Measurements from ENCODE around the gene MEGF8. TPM values are rescaled to one million over a fixed set of nuclear protein-coding genes. Genes with fewer than 3 reads are reported as not detected.

MEGF8 gene
- total and polyA plus RNA-seq, 9 of the 15 experiments (the other 6 are each of a cell fraction or from before 2014, with no cell fraction given) = 0.28 to 13.1 (median 3.0) TPM

DNA sequence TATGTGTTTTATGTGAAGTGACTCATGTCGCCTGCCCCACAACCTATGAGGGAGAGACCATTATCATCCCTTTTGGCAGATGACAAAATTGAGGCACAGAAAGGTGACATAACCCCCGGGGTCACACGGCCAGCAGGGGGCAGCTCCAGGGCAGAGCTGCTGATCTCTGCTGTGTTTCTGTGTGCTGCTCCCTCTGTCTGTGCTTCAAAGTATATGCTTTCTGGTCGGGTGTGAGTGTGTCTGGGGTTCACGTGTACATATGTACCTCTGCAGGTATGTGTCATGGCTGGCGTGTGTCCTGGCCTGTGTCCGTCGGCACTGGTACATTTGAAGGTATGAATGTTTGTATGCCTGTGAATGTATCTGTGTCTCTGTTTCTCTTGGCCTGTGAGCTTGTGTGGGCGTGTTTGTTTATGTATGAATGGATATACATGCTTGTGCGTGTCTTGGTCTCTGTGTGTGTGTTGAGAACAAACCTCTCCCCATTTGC, 94.7 kb downstream of the MEGF8 start (continued):
- TF ChIP-seq, protein P1, sequence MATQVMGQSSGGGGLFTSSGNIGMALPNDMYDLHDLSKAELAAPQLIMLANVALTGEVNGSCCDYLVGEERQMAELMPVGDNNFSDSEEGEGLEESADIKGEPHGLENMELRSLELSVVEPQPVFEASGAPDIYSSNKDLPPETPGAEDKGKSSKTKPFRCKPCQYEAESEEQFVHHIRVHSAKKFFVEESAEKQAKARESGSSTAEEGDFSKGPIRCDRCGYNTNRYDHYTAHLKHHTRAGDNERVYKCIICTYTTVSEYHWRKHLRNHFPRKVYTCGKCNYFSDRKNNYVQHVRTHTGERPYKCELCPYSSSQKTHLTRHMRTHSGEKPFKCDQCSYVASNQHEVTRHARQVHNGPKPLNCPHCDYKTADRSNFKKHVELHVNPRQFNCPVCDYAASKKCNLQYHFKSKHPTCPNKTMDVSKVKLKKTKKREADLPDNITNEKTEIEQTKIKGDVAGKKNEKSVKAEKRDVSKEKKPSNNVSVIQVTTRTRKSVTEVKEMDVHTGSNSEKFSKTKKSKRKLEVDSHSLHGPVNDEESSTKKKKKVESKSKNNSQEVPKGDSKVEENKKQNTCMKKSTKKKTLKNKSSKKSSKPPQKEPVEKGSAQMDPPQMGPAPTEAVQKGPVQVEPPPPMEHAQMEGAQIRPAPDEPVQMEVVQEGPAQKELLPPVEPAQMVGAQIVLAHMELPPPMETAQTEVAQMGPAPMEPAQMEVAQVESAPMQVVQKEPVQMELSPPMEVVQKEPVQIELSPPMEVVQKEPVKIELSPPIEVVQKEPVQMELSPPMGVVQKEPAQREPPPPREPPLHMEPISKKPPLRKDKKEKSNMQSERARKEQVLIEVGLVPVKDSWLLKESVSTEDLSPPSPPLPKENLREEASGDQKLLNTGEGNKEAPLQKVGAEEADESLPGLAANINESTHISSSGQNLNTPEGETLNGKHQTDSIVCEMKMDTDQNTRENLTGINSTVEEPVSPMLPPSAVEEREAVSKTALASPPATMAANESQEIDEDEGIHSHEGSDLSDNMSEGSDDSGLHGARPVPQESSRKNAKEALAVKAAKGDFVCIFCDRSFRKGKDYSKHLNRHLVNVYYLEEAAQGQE (IDR thresholded peaks at IDR 0.05; ENCODE audit: borderline replicate concordance) = peak; percentile 50; the same call in 1 of the 2 replicates
- TF ChIP-seq, protein P1 (CRISPR knock-in tag; IDR thresholded peaks at IDR 0.05; ENCODE audit: low read depth) = no peak
- no peak for TF ChIP-seq THAP7 (CRISPR knock-in tag; IDR thresholded peaks at IDR 0.05)
- TF ChIP-seq SNAPC5 (CRISPR knock-in tag; IDR thresholded peaks at IDR 0.05) = no peak
- no peak for TF ChIP-seq GATAD2B (IDR thresholded peaks at IDR 0.05; ENCODE audit: borderline replicate concordance)
- no peak for TF ChIP-seq GATAD2A (IDR thresholded peaks at IDR 0.05)
- peak; percentile 76 for TF ChIP-seq JUND (IDR thresholded peaks at IDR 0.05; ENCODE audit: borderline replicate concordance, low read depth, low read length)
- peak; percentile 51; the same call in 1 of the 3 replicates for TF ChIP-seq JUND (tag; IDR thresholded peaks at IDR 0.05; ENCODE audit: borderline replicate concordance, low read depth, low read length)
- no peak for TF ChIP-seq ZC3H8 (IDR thresholded peaks at IDR 0.05)
- TF ChIP-seq ELF1 (tag; IDR thresholded peaks at IDR 0.05) = no peak
- no peak for TF ChIP-seq ZFP1 (CRISPR knock-in tag; IDR thresholded peaks at IDR 0.05)
- no peak for TF ChIP-seq POLR2AphosphoS2 (IDR thresholded peaks at IDR 0.05; ENCODE audit: low read length)
- no peak for TF ChIP-seq ZNF717 (CRISPR knock-in tag; IDR thresholded peaks at IDR 0.05)
- TF ChIP-seq TCF7 (IDR thresholded peaks at IDR 0.05; ENCODE audit: borderline replicate concordance) = no peak
- no peak for TF ChIP-seq GABPB1 (CRISPR knock-in tag; IDR thresholded peaks at IDR 0.05)
- TF ChIP-seq BHLHE40 (IDR thresholded peaks at IDR 0.05; ENCODE audit: low read length) = peak; percentile 68
- no peak for TF ChIP-seq ZSCAN32 (CRISPR knock-in tag; IDR thresholded peaks at IDR 0.05)
- TF ChIP-seq HDGF (IDR thresholded peaks at IDR 0.05) = no peak
- TF ChIP-seq HEY1 (CRISPR knock-in tag; IDR thresholded peaks at IDR 0.05; ENCODE audit: borderline replicate concordance) = no peak
- TF ChIP-seq WHSC1 (IDR thresholded peaks at IDR 0.05; ENCODE audit: low read length) = no peak
- TF ChIP-seq, protein P2, sequence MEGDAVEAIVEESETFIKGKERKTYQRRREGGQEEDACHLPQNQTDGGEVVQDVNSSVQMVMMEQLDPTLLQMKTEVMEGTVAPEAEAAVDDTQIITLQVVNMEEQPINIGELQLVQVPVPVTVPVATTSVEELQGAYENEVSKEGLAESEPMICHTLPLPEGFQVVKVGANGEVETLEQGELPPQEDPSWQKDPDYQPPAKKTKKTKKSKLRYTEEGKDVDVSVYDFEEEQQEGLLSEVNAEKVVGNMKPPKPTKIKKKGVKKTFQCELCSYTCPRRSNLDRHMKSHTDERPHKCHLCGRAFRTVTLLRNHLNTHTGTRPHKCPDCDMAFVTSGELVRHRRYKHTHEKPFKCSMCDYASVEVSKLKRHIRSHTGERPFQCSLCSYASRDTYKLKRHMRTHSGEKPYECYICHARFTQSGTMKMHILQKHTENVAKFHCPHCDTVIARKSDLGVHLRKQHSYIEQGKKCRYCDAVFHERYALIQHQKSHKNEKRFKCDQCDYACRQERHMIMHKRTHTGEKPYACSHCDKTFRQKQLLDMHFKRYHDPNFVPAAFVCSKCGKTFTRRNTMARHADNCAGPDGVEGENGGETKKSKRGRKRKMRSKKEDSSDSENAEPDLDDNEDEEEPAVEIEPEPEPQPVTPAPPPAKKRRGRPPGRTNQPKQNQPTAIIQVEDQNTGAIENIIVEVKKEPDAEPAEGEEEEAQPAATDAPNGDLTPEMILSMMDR (IDR thresholded peaks at IDR 0.05 in 2 of 3, conservative IDR thresholded peaks at IDR 0.05 in 1 of 3; ENCODE audit: insufficient read depth in 2 of 3, low read depth in 1 of 3, low read length in 3 of 3) = peak; percentile 97 to 100 (median 99)
- 0 out of 2 replicates have a peak, but pooled peaks have one; percentile 22 for TF ChIP-seq FOSL1 (tag; conservative IDR thresholded peaks at IDR 0.05)

All from K562 (cell line).